Hepatocyte (in vitro differentiated cells): Measurements from ENCODE around the gene WFDC1. TPM values are rescaled to one million over a fixed set of nuclear protein-coding genes. Genes with fewer than 3 reads are reported as not detected.

Experiments used
- DNase-seq: peaks from one replicate; pipeline ENCODE4 v3.0.0-alpha.2; 2016; ENCODE audit warnings: low spot score
- H2AFZ ChIP-seq: fragments of 200-600 bp; sonication (generic); 2 replicates; pipeline ENCODE4 v1.6.0; 2016; ENCODE audit warnings: antibody characterized with exemption, mild to moderate bottlenecking
- H3K27ac ChIP-seq: fragments of 200-600 bp; sonication (generic); 2 replicates; pipeline ENCODE4 v1.5.1; 2016; ENCODE audit warnings: mild to moderate bottlenecking
- H3K27me3 ChIP-seq: fragments of 200-600 bp; sonication (generic); 2 replicates; pipeline ENCODE4 v1.6.1; 2016
- H3K36me3 ChIP-seq: fragments of 200-600 bp; sonication (generic); replicated peaks from 2 replicates; pipeline ENCODE4 v1.5.1; 2016; ENCODE audit warnings: low read depth; ENCODE audit not compliant: insufficient read depth
- H3K4me1 ChIP-seq: fragments of 200-600 bp; sonication (generic); 2 replicates; pipeline ENCODE4 v1.5.1; 2016; ENCODE audit warnings: mild to moderate bottlenecking, moderate library complexity; ENCODE audit not compliant: insufficient read depth
- H3K4me2 ChIP-seq: fragments of 200-600 bp; sonication (generic); 2 replicates; pipeline ENCODE4 v1.6.0; 2016
- H3K4me3 ChIP-seq: fragments of 200-600 bp; sonication (generic); 2 replicates; pipeline ENCODE4 v1.5.1; 2016; ENCODE audit warnings: mild to moderate bottlenecking
- H3K79me2 ChIP-seq: fragments of 200-600 bp; sonication (generic); 2 replicates; pipeline ENCODE4 v1.6.0; 2017; ENCODE audit warnings: mild to moderate bottlenecking
- H3K9me2 ChIP-seq: fragments of 200-600 bp; sonication (generic); replicated peaks from 2 replicates; pipeline ENCODE4 v1.6.0; 2017; ENCODE audit warnings: mild to moderate bottlenecking; ENCODE audit not compliant: insufficient read depth
- H3K9me3 ChIP-seq: fragments of 200-600 bp; sonication (generic); 2 replicates; pipeline ENCODE4 v1.5.1; 2016; ENCODE audit warnings: low read depth, mild to moderate bottlenecking
- H4K20me1 ChIP-seq: fragments of 200-600 bp; sonication (generic); 2 replicates; pipeline ENCODE4 v1.6.0; 2016; ENCODE audit warnings: mild to moderate bottlenecking; ENCODE audit not compliant: insufficient read depth, poor library complexity, severe bottlenecking
- CTCF ChIP-seq: fragments of 200-600 bp; sonication (generic); IDR thresholded peaks from 2 replicates; pipeline ENCODE4 v1.5.1; 2016; ENCODE audit warnings: antibody characterized with exemption, mild to moderate bottlenecking; ENCODE audit not compliant: poor library complexity
- EZH2 ChIP-seq: fragments of 200-600 bp; sonication (generic); IDR thresholded peaks from 2 replicates; pipeline ENCODE4 v1.6.1; 2016; ENCODE audit warnings: antibody characterized with exemption, mild to moderate bottlenecking, borderline replicate concordance
- EZH2phosphoT487 ChIP-seq: fragments of 200-600 bp; sonication (generic); IDR thresholded peaks from one replicate; pipeline ENCODE4 v1.6.1; 2018; ENCODE audit warnings: antibody characterized with exemption, mild to moderate bottlenecking, low read depth, moderate library complexity; ENCODE audit not compliant: unreplicated experiment, severe bottlenecking
- WGBS: methylation state at CpG from one replicate; pipeline ENCODE4 v1.1.6; 2016; ENCODE audit warnings: low lambda C conversion rate; ENCODE audit errors: missing lambda C conversion rate; 5-methylcytosine and 5-hydroxymethylcytosine counted together
- polyA plus RNA-seq: library from polyadenylated mRNA; unstranded; fragments of >200 nt; fragmentation: Nextera tagmentation; extraction: Ambion mirVana; gene quantifications from 2 replicates; pipeline ENCODE4 v1.2.1, GENCODE V29; 2016
- total RNA-seq: library from RNA; depleted of rRNA; stranded (reverse); fragments of >200 nt; gene quantifications from 2 replicates; pipeline ENCODE4 v1.2.3, GENCODE V29; 2014

WFDC1 gene
- total and polyA plus RNA-seq, 2 experiments from 2014 or later: 12.9 to 16.9 TPM

- Histone ChIP-seq H2AFZ (no peak overlapping the region), H3K79me2 (no peaks in the 10 kb centered on the region), H3K9me2 (no peaks in the 10 kb centered on the region), H3K4me1 (peaks cover 17% of the 10 kb centered on the region), H3K27me3 (no peaks in the 10 kb centered on the region), H3K27ac (no peak overlapping the region), H3K4me3 (no peak overlapping the region), H3K4me2 (no peak overlapping the region), H3K9me3 (no peaks in the 10 kb centered on the region), H4K20me1 (no peaks in the 10 kb centered on the region), H3K36me3 (no peaks in the 10 kb centered on the region)
- no peak for DNase-seq
- WGBS: 76% methylated on average over 14 of the region's 14 CpGs
- TF ChIP-seq EZH2: no peak
- no peak for TF ChIP-seq CTCF
- no peak for TF ChIP-seq EZH2phosphoT487
Measured at GRCh38 chr16:84358601-84359295, 64.1 kb downstream of the WFDC1 start.

DNA sequence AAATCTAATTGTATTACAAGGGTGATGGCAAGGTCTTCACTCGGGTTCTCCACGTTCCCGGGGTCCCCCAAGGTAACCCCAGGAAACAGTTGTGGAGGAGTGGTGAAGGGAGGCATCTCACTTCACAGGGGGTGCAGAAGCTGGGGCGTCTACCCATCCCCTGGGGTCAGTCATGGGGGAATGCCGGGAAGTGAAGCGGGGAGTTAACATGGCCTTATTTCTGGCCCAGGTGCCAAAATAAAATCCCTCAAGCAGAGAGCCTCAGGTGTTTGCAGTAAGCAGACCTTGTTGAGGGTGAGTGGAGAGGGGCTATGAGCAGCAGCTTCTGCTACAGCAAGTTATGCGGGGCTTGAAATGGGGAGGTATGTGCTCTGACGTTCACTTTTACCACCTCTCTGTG is 64.6 kb downstream of the WFDC1 start:
- Histone ChIP-seq H3K79me2 (no peaks in the 10 kb centered on the region), H3K36me3 (no peaks in the 10 kb centered on the region), H3K9me3 (no peaks in the 10 kb centered on the region), H2AFZ (no peak overlapping the region), H3K4me2 (no peak overlapping the region), H4K20me1 (no peaks in the 10 kb centered on the region), H3K27ac (no peak overlapping the region), H3K9me2 (no peaks in the 10 kb centered on the region), H3K27me3 (no peaks in the 10 kb centered on the region), H3K4me3 (no peak overlapping the region), H3K4me1 (peaks cover 17% of the 10 kb centered on the region)
- TF ChIP-seq CTCF: no peak
- WGBS: 78% methylated on average over 8 of the region's 8 CpGs
- no peak for DNase-seq

DNA sequence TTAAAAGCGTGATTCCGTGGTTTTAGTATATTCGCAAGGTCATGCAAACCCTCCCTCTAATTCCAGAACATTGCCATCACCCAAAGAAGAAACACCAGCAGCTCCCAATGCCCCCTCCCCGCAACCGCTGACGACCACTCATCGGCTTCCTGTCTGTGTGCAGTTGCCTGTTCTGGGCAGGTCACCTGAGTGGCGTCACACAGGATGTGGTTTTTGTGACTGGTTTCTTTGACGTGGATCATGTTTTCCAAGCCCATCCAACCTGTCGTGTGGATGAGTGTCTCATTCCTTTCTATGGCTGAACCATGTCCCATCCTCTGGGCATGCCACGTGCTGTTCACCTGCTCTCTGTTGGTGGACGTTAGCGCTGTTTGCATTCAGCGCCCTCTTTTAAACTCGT is 65.5 kb downstream of the WFDC1 start:
- Histone ChIP-seq H3K9me2 (no peaks in the 10 kb centered on the region), H3K27ac (no peak overlapping the region), H3K4me1 (peaks cover 17% of the 10 kb centered on the region), H3K27me3 (no peaks in the 10 kb centered on the region), H3K4me2 (no peak overlapping the region), H3K9me3 (no peaks in the 10 kb centered on the region), H2AFZ (no peak overlapping the region), H3K79me2 (no peaks in the 10 kb centered on the region), H3K4me3 (no peak overlapping the region), H3K36me3 (no peaks in the 10 kb centered on the region), H4K20me1 (no peaks in the 10 kb centered on the region)
- 88% methylated on average over 15 of the region's 15 CpGs for WGBS
- no peak for TF ChIP-seq EZH2phosphoT487
- no peak for TF ChIP-seq EZH2
- TF ChIP-seq CTCF: no peak
- no peak for DNase-seq

GRCh38 chr16:84360748-84361147 is 66.1 kb downstream of the WFDC1 start:
- TF ChIP-seq EZH2phosphoT487 (no peak), EZH2 (no peak), CTCF (no peak)
- no peaks in the 10 kb centered on the region for H3K27me3 ChIP-seq
- DNase-seq: no peak
- H3K9me2 ChIP-seq: no peaks in the 10 kb centered on the region
- WGBS: 86% methylated on average over 4 of the region's 4 CpGs
- H3K36me3 ChIP-seq: no peaks in the 10 kb centered on the region
- H3K9me3 ChIP-seq: no peaks in the 10 kb centered on the region
- H3K4me3 ChIP-seq: no peak overlapping the region
- no peak overlapping the region for H3K27ac ChIP-seq
- no peaks in the 10 kb centered on the region for H4K20me1 ChIP-seq
- H2AFZ ChIP-seq: no peak overlapping the region
- no peak overlapping the region for H3K4me2 ChIP-seq
- H3K79me2 ChIP-seq: no peaks in the 10 kb centered on the region
- H3K4me1 ChIP-seq: peaks cover 17% of the 10 kb centered on the region
